Esophagus squamous epithelium (tissue), 5 donors: ENCODE data around the gene RAB1B. TPM values are rescaled to one million over a fixed set of nuclear protein-coding genes. Genes with fewer than 3 reads are reported as not detected.
"Not testable (repeated sequence)": the region's sequence is repeated elsewhere in the genome, so short reads cannot be mapped to it uniquely, and the experiment has no call there.

Experiments used
- DNase-seq: peaks from one replicate; lab custom pipeline; 2025; lab: John Stamatoyannopoulos, UW
- H3K27ac ChIP-seq, 4 donors: fragments of 200-600 bp; sonication (generic); one replicate each; pipeline ENCODE4 v1.5.1; 2016 to 2019; ENCODE audit warnings: mild to moderate bottlenecking in 1 of 4
- H3K27me3 ChIP-seq, 4 donors: fragments of 200-600 bp; sonication (generic); 1 replicate in 3 of 4; 2 replicates in 1 of 4; pipeline versions ENCODE4 v1.5.1 to v1.6.0; 2017 to 2021; ENCODE audit warnings: antibody characterized with exemption in 1 of 4
- H3K36me3 ChIP-seq, 3 donors: fragments of 200-600 bp; sonication (generic); one replicate each; pipeline ENCODE4 v1.5.1; 2016 to 2019
- H3K4me1 ChIP-seq, 3 donors: fragments of 200-600 bp; sonication (generic); one replicate each; pipeline ENCODE4 v1.5.1; 2017 to 2019
- H3K4me3 ChIP-seq, 4 donors: fragments of 200-600 bp; sonication (generic); 1 replicate in 3 of 4; 2 replicates in 1 of 4; pipeline ENCODE4 v1.5.1; 2016 to 2019; ENCODE audit warnings: mild to moderate bottlenecking in 2 of 4, moderate library complexity in 1 of 4
- H3K9me3 ChIP-seq, 3 donors: fragments of 200-600 bp; sonication (generic); one replicate each; pipeline ENCODE4 v1.5.1; 2016 to 2019
- POLR2A ChIP-seq, 4 donors: fragments of 450-650 bp; IDR thresholded peaks; one replicate each; pipeline ENCODE4 v1.6.1; 2017; ENCODE audit warnings: antibody characterized with exemption in 4 of 4, mild to moderate bottlenecking in 4 of 4, moderate library complexity in 3 of 4
- WGBS, 2 donors: methylation state at CpG; one replicate each; pipeline ENCODE4 v1.1.5; 2018; 5-methylcytosine and 5-hydroxymethylcytosine counted together
- intact Hi-C: fragments of 100-400 bp; cut with DNase I; formaldehyde crosslinking; loops from one replicate; pipeline ENCODE4 v1.15.0; 2022
- total RNA-seq, 4 donors: library from RNA; depleted of rRNA; stranded (reverse); fragments of >200 nt; gene quantifications; one replicate each; pipeline ENCODE4 v1.1.0, GENCODE V29; 2016
- TF ChIP-seq, protein P1 (sequence below), 6 experiments: fragments of 450-650 bp in 4 of 6; fragments of 200-600 bp in 2 of 6; sonication (generic) in 2 of 6; IDR thresholded peaks; one replicate each; pipeline ENCODE4 v1.5.1; 2016 to 2019; ENCODE audit warnings: antibody characterized with exemption in 6 of 6, mild to moderate bottlenecking in 4 of 6, moderate library complexity in 4 of 6
- donor health status: DM: yes; HTN: yes; CAD: no.

Gene RAB1B
- total RNA-seq, 4 donors from 2014 or later: 83.7 to 148 (median 110) TPM

GRCh38 chr11:66274219-66274618, 5.8 kb downstream of the RAB1B start:
- Histone ChIP-seq H3K36me3 (peaks cover 37 to 70% (median 42%) of the 10 kb centered on the region in 3 donors), H3K4me3 (no peak overlapping the region), H3K27ac (no peak overlapping the region), H3K9me3 (no peaks in the 10 kb centered on the region), H3K27me3 (peaks cover 0 to 6% (median 0%) of the 10 kb centered on the region in 4 donors), H3K4me1 (peaks cover 11 to 69% (median 12%) of the 10 kb centered on the region in 3 donors)
- WGBS, 2 donors: 44% methylated on average over 1 of the region's 1 CpG; no CpG with 5 or more reads in 1 of the 2 donors
- no peak for DNase-seq
- intact Hi-C loops: no loop called here
- TF ChIP-seq POLR2A (IDR thresholded peaks at IDR 0.05): no peak
- TF ChIP-seq, protein P1, sequence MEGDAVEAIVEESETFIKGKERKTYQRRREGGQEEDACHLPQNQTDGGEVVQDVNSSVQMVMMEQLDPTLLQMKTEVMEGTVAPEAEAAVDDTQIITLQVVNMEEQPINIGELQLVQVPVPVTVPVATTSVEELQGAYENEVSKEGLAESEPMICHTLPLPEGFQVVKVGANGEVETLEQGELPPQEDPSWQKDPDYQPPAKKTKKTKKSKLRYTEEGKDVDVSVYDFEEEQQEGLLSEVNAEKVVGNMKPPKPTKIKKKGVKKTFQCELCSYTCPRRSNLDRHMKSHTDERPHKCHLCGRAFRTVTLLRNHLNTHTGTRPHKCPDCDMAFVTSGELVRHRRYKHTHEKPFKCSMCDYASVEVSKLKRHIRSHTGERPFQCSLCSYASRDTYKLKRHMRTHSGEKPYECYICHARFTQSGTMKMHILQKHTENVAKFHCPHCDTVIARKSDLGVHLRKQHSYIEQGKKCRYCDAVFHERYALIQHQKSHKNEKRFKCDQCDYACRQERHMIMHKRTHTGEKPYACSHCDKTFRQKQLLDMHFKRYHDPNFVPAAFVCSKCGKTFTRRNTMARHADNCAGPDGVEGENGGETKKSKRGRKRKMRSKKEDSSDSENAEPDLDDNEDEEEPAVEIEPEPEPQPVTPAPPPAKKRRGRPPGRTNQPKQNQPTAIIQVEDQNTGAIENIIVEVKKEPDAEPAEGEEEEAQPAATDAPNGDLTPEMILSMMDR (IDR thresholded peaks at IDR 0.05): no peak

DNA sequence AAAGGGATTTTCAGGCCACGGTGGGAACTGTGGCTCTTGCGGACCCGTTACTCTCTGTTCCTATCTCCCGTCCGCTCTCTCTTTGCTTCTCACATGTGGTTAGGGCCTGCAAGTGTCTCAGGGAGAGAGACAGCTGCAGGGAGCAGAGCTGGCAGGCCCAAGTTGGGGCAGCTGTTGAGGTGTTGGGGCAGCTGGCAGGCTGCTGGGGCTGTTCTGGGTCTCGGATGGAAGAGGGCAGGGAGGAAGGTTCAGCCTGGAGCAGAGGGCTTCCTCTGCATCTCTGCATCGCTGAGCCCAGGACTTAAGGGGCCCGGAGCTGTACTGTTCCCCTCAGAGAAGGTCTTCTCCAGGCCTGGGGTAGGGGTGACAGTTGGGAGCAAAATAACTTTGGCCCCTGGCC, 7.0 kb downstream of the RAB1B start:
- peaks cover 37 to 68% (median 42%) of the 10 kb centered on the region in 3 donors for H3K36me3 ChIP-seq
- WGBS, 2 donors: 88% methylated on average over 6 of the region's 8 CpGs

DNA sequence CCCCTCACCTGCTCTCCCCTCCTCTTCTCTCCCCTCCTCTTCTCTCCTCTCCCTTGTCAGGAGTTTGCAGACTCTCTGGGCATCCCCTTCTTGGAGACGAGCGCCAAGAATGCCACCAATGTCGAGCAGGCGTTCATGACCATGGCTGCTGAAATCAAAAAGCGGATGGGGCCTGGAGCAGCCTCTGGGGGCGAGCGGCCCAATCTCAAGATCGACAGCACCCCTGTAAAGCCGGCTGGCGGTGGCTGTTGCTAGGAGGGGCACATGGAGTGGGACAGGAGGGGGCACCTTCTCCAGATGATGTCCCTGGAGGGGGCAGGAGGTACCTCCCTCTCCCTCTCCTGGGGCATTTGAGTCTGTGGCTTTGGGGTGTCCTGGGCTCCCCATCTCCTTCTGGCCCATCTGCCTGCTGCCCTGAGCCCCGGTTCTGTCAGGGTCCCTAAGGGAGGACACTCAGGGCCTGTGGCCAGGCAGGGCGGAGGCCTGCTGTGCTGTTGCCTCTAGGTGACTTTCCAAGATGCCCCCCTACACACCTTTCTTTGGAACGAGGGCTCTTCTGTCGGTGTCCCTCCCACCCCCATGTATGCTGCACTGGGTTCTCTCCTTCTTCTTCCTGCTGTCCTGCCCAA, 7.7 kb downstream of the RAB1B start:
- intact Hi-C loops: no loop called here
- peaks cover 4 to 50% (median 11%) of the 10 kb centered on the region in 3 donors for H3K4me1 ChIP-seq
- DNase-seq: no peak

More for the DNA sequence above, 7.0 kb downstream of the RAB1B start:
- DNase-seq: no peak
- Histone ChIP-seq H3K27ac (no peak overlapping the region), H3K27me3 (peaks cover 0 to 6% (median 0%) of the 10 kb centered on the region in 4 donors), H3K4me1 (peaks cover 4 to 57% (median 11%) of the 10 kb centered on the region in 3 donors), H3K9me3 (no peaks in the 10 kb centered on the region), H3K4me3 (no peak overlapping the region)
- intact Hi-C loops: no loop called here
- TF ChIP-seq, protein P1 (IDR thresholded peaks at IDR 0.05): no peak
- no peak for TF ChIP-seq POLR2A (IDR thresholded peaks at IDR 0.05)

DNA sequence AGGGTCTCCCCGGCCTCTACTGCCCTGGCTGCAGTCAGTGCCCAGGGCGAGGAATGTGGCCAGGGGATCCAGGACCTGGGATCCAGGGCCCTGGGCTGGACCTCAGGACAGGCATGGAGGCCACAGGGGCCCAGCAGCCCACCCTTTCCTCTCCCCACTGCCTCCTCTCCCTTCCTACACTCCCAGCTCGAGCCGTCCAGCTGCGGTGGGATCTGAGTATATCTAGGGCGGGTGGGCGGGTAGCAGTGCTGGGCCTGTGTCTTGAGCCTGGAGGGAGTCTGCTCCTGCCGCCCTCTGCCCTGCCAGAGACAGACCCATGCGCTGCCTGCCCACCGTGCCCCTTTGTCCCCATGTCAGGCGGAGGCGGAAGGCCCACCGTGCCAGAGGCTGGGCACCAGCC, 8.2 kb downstream of the RAB1B start:
- DNase-seq, H3K9me3 ChIP-seq, intact Hi-C loops, H3K27me3 ChIP-seq, H3K4me3 ChIP-seq, H3K27ac ChIP-seq: not testable (repeated sequence)
- 64 to 78% methylated on average over 9 to 12 of the region's 13 CpGs for WGBS, 2 donors
- peaks cover 36 to 56% (median 37%) of the 10 kb centered on the region in 3 donors for H3K36me3 ChIP-seq
- H3K4me1 ChIP-seq: peaks cover 4 to 45% (median 11%) of the 10 kb centered on the region in 3 donors

More for the DNA sequence above, 7.7 kb downstream of the RAB1B start:
- no peaks in the 10 kb centered on the region for H3K9me3 ChIP-seq
- H3K27ac ChIP-seq: no peak overlapping the region
- peaks cover 36 to 61% (median 37%) of the 10 kb centered on the region in 3 donors for H3K36me3 ChIP-seq
- TF ChIP-seq, protein P1 (IDR thresholded peaks at IDR 0.05): no peak
- no peak for TF ChIP-seq POLR2A (IDR thresholded peaks at IDR 0.05)
- H3K4me3 ChIP-seq: no peak overlapping the region
- WGBS, 2 donors: 94% methylated on average over 3 of the region's 14 CpGs; no CpG with 5 or more reads in 1 of the 2 donors
- H3K27me3 ChIP-seq: peaks cover 0 to 6% (median 0%) of the 10 kb centered on the region in 4 donors

GRCh38 chr11:66277064-66277463, 8.6 kb downstream of the RAB1B start:
- WGBS, 2 donors: 59 to 86% methylated on average over 2 to 4 of the region's 4 CpGs
- H3K4me3 ChIP-seq, H3K27me3 ChIP-seq, H3K9me3 ChIP-seq, intact Hi-C loops, DNase-seq, H3K27ac ChIP-seq: not testable (repeated sequence)
- peaks cover 34 to 51% (median 36%) of the 10 kb centered on the region in 3 donors for H3K36me3 ChIP-seq
- H3K4me1 ChIP-seq: peaks cover 4 to 44% (median 11%) of the 10 kb centered on the region in 3 donors
